GM21619 (cell line): ENCODE measurements around the gene CHSY1.
A peak's percentile ranks its signal among the peaks of the same experiment; 100 is the strongest.

Experiments
- ATAC-seq: cut with Tn5 transposase; IDR thresholded peaks from one replicate; pipeline ENCODE4 v1.9.1; 2021; ENCODE audit not compliant: unreplicated experiment

CHSY1 gene

GRCh38 chr15:101173233-101174119 lies 78.4 kb downstream of the CHSY1 start:
- no peak for ATAC-seq

GRCh38 chr15:101172501-101173071 lies 79.3 kb downstream of the CHSY1 start:
- no peak for ATAC-seq

- ATAC-seq: no peak
These were observed 79.9 kb downstream of the CHSY1 start for GRCh38 chr15:101171954-101172353.

GRCh38 chr15:101170568-101171350 lies 81.1 kb downstream of the CHSY1 start:
- no peak for ATAC-seq

GRCh38 chr15:101169495-101170071 lies 82.3 kb downstream of the CHSY1 start:
- no peak for ATAC-seq

GRCh38 chr15:101168898-101169494 lies 82.9 kb downstream of the CHSY1 start:
- ATAC-seq: no peak

- peak; percentile 15 for ATAC-seq
These were observed 83.4 kb downstream of the CHSY1 start for GRCh38 chr15:101168463-101168824.

GRCh38 chr15:101167753-101168462 lies 83.9 kb downstream of the CHSY1 start:
- peak; percentile 58 for ATAC-seq

- no peak for ATAC-seq
These were observed 84.5 kb downstream of the CHSY1 start for GRCh38 chr15:101167411-101167752.

GRCh38 chr15:101165905-101166471 lies 85.9 kb downstream of the CHSY1 start:
- no peak for ATAC-seq

- no peak for ATAC-seq
These were observed 89.0 kb downstream of the CHSY1 start for GRCh38 chr15:101162701-101163483.

- ATAC-seq: no peak
These were observed 90.2 kb downstream of the CHSY1 start for GRCh38 chr15:101161656-101162055.

GRCh38 chr15:101159936-101160815 lies 91.7 kb downstream of the CHSY1 start:
- no peak for ATAC-seq

- ATAC-seq: no peak
These were observed 92.5 kb downstream of the CHSY1 start for GRCh38 chr15:101159096-101159935.

GRCh38 chr15:101158166-101159095 lies 93.4 kb downstream of the CHSY1 start:
- no peak for ATAC-seq

- no peak for ATAC-seq
These were observed 94.1 kb downstream of the CHSY1 start for GRCh38 chr15:101157721-101158120.
